HEK293T (cell line): ENCODE results near the gene RPL36A.

Source experiments
- ARNT ChIP-seq: fragments of 450-650 bp; IDR thresholded peaks from 2 replicates; pipeline ENCODE4 v1.6.1; 2017; ENCODE audit warnings: mild to moderate bottlenecking
- BHLHE40 ChIP-seq: fragments of 450-650 bp; IDR thresholded peaks from 2 replicates; pipeline ENCODE4 v1.6.1; 2016; ENCODE audit warnings: mild to moderate bottlenecking, moderate library complexity, borderline replicate concordance
- CTBP1 ChIP-seq: fragments of 450-650 bp; IDR thresholded peaks from 2 replicates; pipeline ENCODE4 v1.6.1; 2016; ENCODE audit warnings: borderline replicate concordance
- ELF4 ChIP-seq: fragments of 450-650 bp; IDR thresholded peaks from 2 replicates; pipeline ENCODE4 v1.6.1; 2017; ENCODE audit warnings: antibody characterized with exemption
- FOXK2 ChIP-seq: fragments of 450-650 bp; IDR thresholded peaks from 2 replicates; pipeline ENCODE4 v1.6.1; 2016; ENCODE audit warnings: mild to moderate bottlenecking
- FOXM1 ChIP-seq: fragments of 450-650 bp; IDR thresholded peaks from 2 replicates; pipeline ENCODE4 v1.6.1; 2017; ENCODE audit warnings: mild to moderate bottlenecking, borderline replicate concordance
- LEF1 ChIP-seq: fragments of 450-650 bp; IDR thresholded peaks from 2 replicates; pipeline ENCODE4 v1.6.1; 2017; ENCODE audit warnings: mild to moderate bottlenecking, borderline replicate concordance
- NFRKB ChIP-seq: fragments of 450-650 bp; IDR thresholded peaks from 2 replicates; pipeline ENCODE4 v1.6.1; 2016; ENCODE audit warnings: mild to moderate bottlenecking, moderate library complexity
- PKNOX1 ChIP-seq: fragments of 450-650 bp; IDR thresholded peaks from 2 replicates; pipeline ENCODE4 v1.6.1; 2016
- SP1 ChIP-seq: fragments of 450-650 bp; IDR thresholded peaks from 2 replicates; pipeline ENCODE4 v1.6.1; 2017
- TARDBP ChIP-seq: fragments of 450-650 bp; IDR thresholded peaks from 2 replicates; pipeline ENCODE4 v1.6.1; 2016
- ZNF384 ChIP-seq: fragments of 450-650 bp; IDR thresholded peaks from 2 replicates; pipeline ENCODE4 v1.6.1; 2016

- TF ChIP-seq BHLHE40 (no peak), ZNF384 (no peak), CTBP1 (no peak), PKNOX1 (no peak), TARDBP (no peak), SP1 (no peak), ARNT (no peak), FOXM1 (no peak), FOXK2 (no peak), ELF4 (no peak), NFRKB (no peak), LEF1 (no peak)
Measured at GRCh38 chrX:101359966-101360365, 30.8 kb upstream of the RPL36A start.
